H9 (cell line): ENCODE measurements around the gene COG2. TPM values are rescaled to one million over a fixed set of nuclear protein-coding genes. Genes with fewer than 3 reads are reported as not detected.

Source experiments
- DNase-seq: peaks from one replicate; pipeline ENCODE4 v3.0.0-alpha.2; 2017
- H2AFZ ChIP-seq: one replicate; pipeline ENCODE4 v1.6.1; 2013; ENCODE audit warnings: mild to moderate bottlenecking, low read length, control low read depth, moderate library complexity
- H2AK5ac ChIP-seq: 2 replicates; pipeline ENCODE4 v1.6.1; 2013; ENCODE audit warnings: low read length, control low read depth, mixed read lengths; ENCODE audit not compliant: insufficient read length
- H2BK120ac ChIP-seq: one replicate; pipeline ENCODE4 v1.6.1; 2013; ENCODE audit warnings: low read depth, mild to moderate bottlenecking, low read length, control low read depth, inconsistent platforms; ENCODE audit not compliant: poor library complexity, severe bottlenecking
- H2BK12ac ChIP-seq: 2 replicates; pipeline ENCODE4 v1.6.1; 2013; ENCODE audit warnings: low read length, control low read depth, mixed read lengths, low read depth; ENCODE audit not compliant: insufficient read length
- H2BK15ac ChIP-seq: 2 replicates; pipeline ENCODE4 v1.6.1; 2013; ENCODE audit warnings: low read depth, low read length, control low read depth
- H2BK20ac ChIP-seq: one replicate; pipeline ENCODE4 v1.6.1; 2013; ENCODE audit warnings: low read depth, mild to moderate bottlenecking, low read length, control low read depth, inconsistent platforms; ENCODE audit not compliant: poor library complexity, severe bottlenecking
- H2BK5ac ChIP-seq: 2 replicates; pipeline ENCODE4 v1.6.1; 2013; ENCODE audit warnings: low read length, control low read depth, mixed read lengths; ENCODE audit not compliant: insufficient read length
- H3K14ac ChIP-seq: 2 replicates; pipeline ENCODE4 v1.6.1; 2013; ENCODE audit warnings: low read length, control low read depth; ENCODE audit not compliant: insufficient read depth
- H3K18ac ChIP-seq: 2 replicates; pipeline ENCODE4 v1.6.1; 2013; ENCODE audit warnings: low read depth, mild to moderate bottlenecking, mixed read lengths, low read length, control low read depth; ENCODE audit not compliant: insufficient read length
- H3K23ac ChIP-seq: 2 replicates; pipeline ENCODE4 v1.6.1; 2013; ENCODE audit warnings: low read length, control low read depth, mixed read lengths, low read depth; ENCODE audit not compliant: insufficient read length
- H3K23me2 ChIP-seq: 2 replicates; pipeline ENCODE4 v1.6.1; 2013; ENCODE audit warnings: low read depth, mild to moderate bottlenecking, mixed read lengths, low read length, control low read depth; ENCODE audit not compliant: insufficient read length, poor library complexity, severe bottlenecking
- H3K27ac ChIP-seq: 2 replicates; pipeline ENCODE4 v1.5.1; 2013; ENCODE audit warnings: low read length, control low read depth, mixed read lengths, low read depth; ENCODE audit not compliant: insufficient read length
- H3K27me3 ChIP-seq: 2 replicates; pipeline ENCODE4 v1.6.1; 2013; ENCODE audit warnings: low read length, control low read depth, inconsistent platforms; ENCODE audit not compliant: insufficient read depth
- H3K4ac ChIP-seq: 2 replicates; pipeline ENCODE4 v1.6.1; 2013; ENCODE audit warnings: low read depth, mild to moderate bottlenecking, control low read depth, inconsistent platforms, low read length, moderate library complexity
- H3K4me1 ChIP-seq: 2 replicates; pipeline ENCODE4 v1.6.1; 2013; ENCODE audit warnings: low read length, control low read depth, inconsistent platforms; ENCODE audit not compliant: insufficient read depth
- H3K4me2 ChIP-seq: 2 replicates; pipeline ENCODE4 v1.6.1; 2013; ENCODE audit warnings: low read length, control low read depth, mixed read lengths; ENCODE audit not compliant: insufficient read length, insufficient read depth
- H3K56ac ChIP-seq: 2 replicates; pipeline ENCODE4 v1.6.1; 2013; ENCODE audit warnings: low read depth, mild to moderate bottlenecking, mixed read lengths, low read length, control low read depth; ENCODE audit not compliant: insufficient read length
- H3K79me1 ChIP-seq: 2 replicates; pipeline ENCODE4 v1.6.1; 2013; ENCODE audit warnings: low read depth, mild to moderate bottlenecking, moderate library complexity, low read length, control low read depth, inconsistent platforms; ENCODE audit not compliant: insufficient read depth, poor library complexity, severe bottlenecking
- H3K79me2 ChIP-seq: 2 replicates; pipeline ENCODE4 v1.6.1; 2013; ENCODE audit warnings: low read length, control low read depth, inconsistent platforms; ENCODE audit not compliant: insufficient read depth
- H3K9ac ChIP-seq: 2 replicates; pipeline ENCODE4 v1.6.1; 2013; ENCODE audit warnings: low read length, control low read depth, mixed read lengths; ENCODE audit not compliant: insufficient read length; ENCODE audit errors: extremely low read depth
- H3K9me3 ChIP-seq: one replicate; pipeline ENCODE4 v1.6.1; 2013; ENCODE audit warnings: low read depth, low read length, inconsistent platforms; ENCODE audit not compliant: control insufficient read depth
- H3T11ph ChIP-seq: one replicate; pipeline ENCODE4 v1.6.1; 2013; ENCODE audit warnings: mild to moderate bottlenecking, low read length, control low read depth, inconsistent platforms
- H4K20me1 ChIP-seq: one replicate; pipeline ENCODE4 v1.6.1; 2013; ENCODE audit not compliant: control insufficient read depth, insufficient read length, insufficient read depth
- H4K5ac ChIP-seq: 2 replicates; pipeline ENCODE4 v1.6.1; 2013; ENCODE audit warnings: low read depth, mild to moderate bottlenecking, mixed read lengths, low read length, control low read depth; ENCODE audit not compliant: insufficient read length
- H4K8ac ChIP-seq: replicated peaks from 2 replicates; pipeline ENCODE4 v1.6.1; 2013; ENCODE audit warnings: low read length, control low read depth, mixed read lengths, low read depth; ENCODE audit not compliant: insufficient read length
- H4K91ac ChIP-seq: 2 replicates; pipeline ENCODE4 v1.6.1; 2013; ENCODE audit warnings: low read depth, mild to moderate bottlenecking, moderate library complexity, mixed read lengths, low read length, control low read depth; ENCODE audit not compliant: insufficient read length
- H3K27ac Mint-ChIP-seq, 3 experiments: 2 replicates in 2 of 3; 3 replicates in 1 of 3; pipeline ENCODE4 v1.8.0; 2020 to 2021; ENCODE audit warnings: mixed read lengths in 3 of 3, mild to moderate bottlenecking in 1 of 3, moderate library complexity in 1 of 3
- H3K27me3 Mint-ChIP-seq: 2 replicates; pipeline ENCODE4 v1.8.0; 2021; ENCODE audit warnings: low read depth, mild to moderate bottlenecking, moderate library complexity, mixed read lengths
- H3K36me3 Mint-ChIP-seq, 3 experiments: 2 replicates in 2 of 3; 3 replicates in 1 of 3; pipeline ENCODE4 v1.8.0; 2020 to 2021; ENCODE audit warnings: low read depth in 3 of 3, mixed read lengths in 3 of 3; ENCODE audit not compliant: insufficient read depth in 1 of 3
- H3K4me1 Mint-ChIP-seq, 2 experiments: 2 replicates each; pipeline ENCODE4 v1.8.0; 2020; ENCODE audit warnings: mixed read lengths in 2 of 2
- H3K4me3 Mint-ChIP-seq, 2 experiments: 2 replicates in 1 of 2; 3 replicates in 1 of 2; pipeline ENCODE4 v1.8.0; 2020 to 2021; ENCODE audit warnings: mild to moderate bottlenecking in 2 of 2, mixed read lengths in 2 of 2, moderate library complexity in 1 of 2
- H3K9me3 Mint-ChIP-seq, 2 experiments: 2 replicates in 1 of 2; 3 replicates in 1 of 2; pipeline ENCODE4 v1.8.0; 2020; ENCODE audit warnings: mild to moderate bottlenecking in 2 of 2, mixed read lengths in 2 of 2, moderate library complexity in 1 of 2
- WGBS: extraction: QIAGEN DNeasy Blood & Tissue Kit; methylation state at CpG from one replicate; pipeline ENCODE4 v1.1.7; 2013; ENCODE audit warnings: missing lambda C conversion rate, low lambda C conversion rate, mixed read lengths; ENCODE audit not compliant: insufficient read length; ENCODE audit errors: extremely low coverage; 5-methylcytosine and 5-hydroxymethylcytosine counted together
- total RNA-seq: library from RNA; stranded (reverse); gene quantifications from 2 replicates; pipeline ENCODE4 v1.2.1, GENCODE V29; 2021
- TF ChIP-seq, protein P1 (sequence below): fragments of 200-600 bp; sonication (generic); conservative IDR thresholded peaks from 3 replicates; pipeline ENCODE4 v1.8.0; 2021; ENCODE audit warnings: antibody characterized with exemption, mild to moderate bottlenecking

COG2 gene
- total RNA-seq, 1 experiment from 2014 or later, result 42.2 TPM

DNA sequence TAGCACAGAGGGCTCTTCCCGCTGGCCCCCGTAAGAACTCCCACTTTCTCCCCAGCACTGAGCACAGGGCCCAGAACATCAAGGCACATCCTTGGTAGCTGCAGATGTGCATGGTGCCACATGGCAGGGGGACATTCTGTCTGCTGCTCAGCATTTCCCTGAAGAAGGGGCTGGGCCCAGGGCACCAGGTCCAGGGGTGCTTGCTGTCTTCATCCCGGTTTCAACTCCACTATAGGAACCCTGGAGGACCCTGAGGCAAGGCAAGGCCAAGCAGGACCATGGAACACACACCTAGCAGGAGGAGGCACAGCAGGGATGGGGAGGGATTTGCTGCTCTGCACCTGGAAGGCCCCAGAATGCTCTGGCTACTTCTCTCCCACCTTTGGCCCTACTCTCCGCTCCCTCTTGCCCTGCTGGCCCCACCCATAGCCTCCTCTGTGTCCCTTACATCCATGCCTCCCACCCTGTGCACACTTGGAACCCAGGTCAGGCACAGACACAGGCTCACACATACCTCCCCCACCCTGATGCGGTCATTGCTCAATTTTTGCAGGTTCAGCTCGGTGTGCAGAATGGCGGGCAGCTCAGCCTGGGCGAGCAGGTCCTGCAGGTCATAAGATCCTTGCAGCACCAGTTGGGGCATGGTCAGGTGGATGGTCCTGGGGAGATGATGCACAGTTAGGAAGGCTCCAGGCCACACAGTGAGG lies 61.6 kb downstream of the COG2 start:
- no peak overlapping the region for H4K8ac ChIP-seq
- H3K27me3 ChIP-seq, result no peaks in the 10 kb centered on the region
- Mint-ChIP-seq H3K27ac (no peak overlapping the region), H3K9me3 (no peaks in the 10 kb centered on the region), H3K4me1 (peaks cover 5 to 9% of the 10 kb centered on the region in 2 experiments; a peak in 2 of 4 replicates), H3K27me3 (peaks cover 36% of the 10 kb centered on the region), H3K4me3 (no peak overlapping the region), H3K36me3 (no peaks in the 10 kb centered on the region)
- no peak overlapping the region; the same call in 1 of the 2 replicates for H3K14ac ChIP-seq
- DNase-seq, result no peak
- no peak overlapping the region for H3K23ac ChIP-seq
- H4K20me1 ChIP-seq, result no peaks in the 10 kb centered on the region
- TF ChIP-seq, protein P1, sequence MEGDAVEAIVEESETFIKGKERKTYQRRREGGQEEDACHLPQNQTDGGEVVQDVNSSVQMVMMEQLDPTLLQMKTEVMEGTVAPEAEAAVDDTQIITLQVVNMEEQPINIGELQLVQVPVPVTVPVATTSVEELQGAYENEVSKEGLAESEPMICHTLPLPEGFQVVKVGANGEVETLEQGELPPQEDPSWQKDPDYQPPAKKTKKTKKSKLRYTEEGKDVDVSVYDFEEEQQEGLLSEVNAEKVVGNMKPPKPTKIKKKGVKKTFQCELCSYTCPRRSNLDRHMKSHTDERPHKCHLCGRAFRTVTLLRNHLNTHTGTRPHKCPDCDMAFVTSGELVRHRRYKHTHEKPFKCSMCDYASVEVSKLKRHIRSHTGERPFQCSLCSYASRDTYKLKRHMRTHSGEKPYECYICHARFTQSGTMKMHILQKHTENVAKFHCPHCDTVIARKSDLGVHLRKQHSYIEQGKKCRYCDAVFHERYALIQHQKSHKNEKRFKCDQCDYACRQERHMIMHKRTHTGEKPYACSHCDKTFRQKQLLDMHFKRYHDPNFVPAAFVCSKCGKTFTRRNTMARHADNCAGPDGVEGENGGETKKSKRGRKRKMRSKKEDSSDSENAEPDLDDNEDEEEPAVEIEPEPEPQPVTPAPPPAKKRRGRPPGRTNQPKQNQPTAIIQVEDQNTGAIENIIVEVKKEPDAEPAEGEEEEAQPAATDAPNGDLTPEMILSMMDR, result no peak
- no peaks in the 10 kb centered on the region for H3K4me1 ChIP-seq
- H3K9ac ChIP-seq, result no peak overlapping the region
- H2AFZ ChIP-seq, result no peak overlapping the region
- no peak overlapping the region for H2BK15ac ChIP-seq
- H3K4ac ChIP-seq, result no peak overlapping the region
- H2BK5ac ChIP-seq, result no peak overlapping the region
- no peak overlapping the region for H3T11ph ChIP-seq
- no peaks in the 10 kb centered on the region for H3K79me2 ChIP-seq
- no peak overlapping the region for H3K56ac ChIP-seq
- no peak overlapping the region for H2AK5ac ChIP-seq
- H3K4me2 ChIP-seq, result no peak overlapping the region
- no peaks in the 10 kb centered on the region for H3K23me2 ChIP-seq
- WGBS, result no CpG with 5 or more reads among the region's 8 CpGs
- no peak overlapping the region for H3K27ac ChIP-seq
- H3K79me1 ChIP-seq, result no peaks in the 10 kb centered on the region
- H2BK120ac ChIP-seq, result no peak overlapping the region
- no peak overlapping the region for H4K91ac ChIP-seq
- no peaks in the 10 kb centered on the region for H3K9me3 ChIP-seq
- no peak overlapping the region for H3K18ac ChIP-seq
- H2BK20ac ChIP-seq, result no peak overlapping the region
- H2BK12ac ChIP-seq, result no peak overlapping the region
- no peak overlapping the region for H4K5ac ChIP-seq
